Mucosa of stomach (tissue), 1 donor: ENCODE measurements around the gene C1QB.

Experiments used
- H3K27me3 ChIP-seq: one replicate; pipeline ENCODE4 v1.7.0; 2013; ENCODE audit warnings: mild to moderate bottlenecking, low read length; ENCODE audit not compliant: control insufficient read depth, insufficient read depth
- H3K36me3 ChIP-seq: one replicate; pipeline ENCODE4 v1.7.0; 2013; ENCODE audit warnings: low read length; ENCODE audit not compliant: control insufficient read depth, insufficient read depth
- H3K4me1 ChIP-seq: one replicate; pipeline ENCODE4 v1.7.0; 2013; ENCODE audit warnings: mild to moderate bottlenecking, low read length; ENCODE audit not compliant: control insufficient read depth, insufficient read depth
- H3K4me3 ChIP-seq: one replicate; pipeline ENCODE4 v1.7.0; 2013; ENCODE audit warnings: low read length
- H3K9ac ChIP-seq: one replicate; pipeline ENCODE4 v1.7.0; 2013; ENCODE audit warnings: mild to moderate bottlenecking, low read length, moderate library complexity
- H3K9me3 ChIP-seq: one replicate; pipeline ENCODE4 v1.7.0; 2013; ENCODE audit warnings: mild to moderate bottlenecking, low read length, moderate library complexity; ENCODE audit not compliant: control insufficient read depth
- donor health status: Pancreatic carcinoma.

C1QB gene

GRCh38 chr1:22709227-22709626 is 56.2 kb downstream of the C1QB start:
- no peaks in the 10 kb centered on the region for H3K36me3 ChIP-seq
- H3K9me3 ChIP-seq: no peaks in the 10 kb centered on the region
- H3K4me1 ChIP-seq: peaks cover 19% of the 10 kb centered on the region
- H3K27me3 ChIP-seq: peaks cover 19% of the 10 kb centered on the region
- H3K4me3 ChIP-seq: no peak overlapping the region
- no peak overlapping the region for H3K9ac ChIP-seq

GRCh38 chr1:22709891-22710700 is 57.1 kb downstream of the C1QB start:
- no peak overlapping the region for H3K4me3 ChIP-seq
- peaks cover 15% of the 10 kb centered on the region for H3K4me1 ChIP-seq
- no peak overlapping the region for H3K9ac ChIP-seq
- H3K36me3 ChIP-seq: no peaks in the 10 kb centered on the region
- no peaks in the 10 kb centered on the region for H3K9me3 ChIP-seq
- H3K27me3 ChIP-seq: peaks cover 19% of the 10 kb centered on the region

DNA sequence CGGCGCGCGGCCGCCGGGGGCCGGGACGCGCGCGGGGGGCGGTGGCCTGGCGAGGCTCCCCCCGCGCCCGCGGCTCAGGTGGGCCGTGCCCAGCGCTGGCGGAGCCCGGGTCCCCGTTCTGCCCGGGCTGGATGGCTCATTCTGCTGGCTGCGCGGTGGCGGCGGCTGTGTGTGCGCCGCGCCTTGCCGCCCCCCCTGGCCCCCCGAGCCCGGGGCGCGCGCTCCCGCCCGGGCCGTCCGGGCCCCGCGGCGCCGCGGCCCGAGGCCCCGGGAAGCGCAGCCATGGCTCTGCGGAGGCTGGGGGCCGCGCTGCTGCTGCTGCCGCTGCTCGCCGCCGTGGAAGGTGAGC is 57.6 kb downstream of the C1QB start, which contains the start of gene EPHB2:
TSS of gene EPHB2 (plus strand) at position 139 of the 349 bp plus-strand sequence. CDS start at position 283, 144 bp downstream.
- peaks cover 19% of the 10 kb centered on the region for H3K27me3 ChIP-seq
- no peaks in the 10 kb centered on the region for H3K36me3 ChIP-seq
- H3K9ac ChIP-seq: peak within 1 kb of the TSS; percentile 22
- H3K9me3 ChIP-seq: no peaks in the 10 kb centered on the region
- H3K4me1 ChIP-seq: peaks cover 15% of the 10 kb centered on the region
- H3K4me3 ChIP-seq: no peak within 1 kb of the TSS

DNA sequence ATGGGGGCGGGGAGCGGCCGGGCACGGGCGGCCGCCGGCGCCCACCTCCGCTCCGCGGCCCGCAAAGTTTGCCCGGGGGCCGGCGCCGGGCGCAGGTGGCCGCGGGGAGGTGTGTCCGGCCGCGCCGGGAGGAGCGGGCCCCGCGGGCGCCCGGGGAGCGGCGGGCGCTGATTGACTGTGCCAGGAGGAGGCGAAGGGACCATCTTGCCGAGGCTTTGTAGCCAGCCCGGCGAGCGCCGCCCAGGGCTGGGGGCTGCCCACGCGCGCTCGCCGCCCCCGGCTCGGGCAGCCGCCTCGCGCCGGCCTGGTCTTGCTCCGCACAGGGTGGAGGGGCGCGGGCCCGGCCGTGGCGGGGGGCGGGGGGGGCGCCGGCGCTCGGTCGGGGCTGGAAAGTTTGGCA is 58.0 kb downstream of the C1QB start:
- Histone ChIP-seq H3K4me3 (no peak overlapping the region), H3K9me3 (no peaks in the 10 kb centered on the region), H3K4me1 (peaks cover 15% of the 10 kb centered on the region), H3K36me3 (no peaks in the 10 kb centered on the region), H3K9ac (no peak overlapping the region), H3K27me3 (peaks cover 19% of the 10 kb centered on the region)
